T-cell (primary cell): ENCODE data around the gene PTPRC. TPM values are rescaled to one million over a fixed set of nuclear protein-coding genes. Genes with fewer than 3 reads are reported as not detected.

ENCODE experiments used
- ATAC-seq, 4 experiments: fragments of 200-7000 bp in 3 of 4; fragments of 150-1000 bp in 1 of 4; cut with Tn5 transposase; replicated peaks in 1 of 4; 1 replicate in 3 of 4; 2 replicates in 1 of 4; pipeline ENCODE4 v1.10.0; 2021; ENCODE audit warnings: moderate library complexity in 3 of 4, mild to moderate bottlenecking in 2 of 4, moderate number of reproducible peaks in 1 of 4
- CTCF ChIA-PET, 2 donors: fragments of 300-600 bp; sonication (Branson Sonifier 250); formaldehyde crosslinking; loops; one replicate each; lab custom pipeline; 2022; ENCODE audit warnings: antibody characterized with exemption in 2 of 2; lab: Charles Lee
- POLR2A ChIA-PET, 2 donors: fragments of 300-600 bp; sonication (Branson Sonifier 250); formaldehyde crosslinking; loops; one replicate each; lab custom pipeline; 2022; ENCODE audit warnings: antibody characterized with exemption in 2 of 2; lab: Charles Lee
- DNase-seq, 35 experiments: peaks; one replicate each; pipeline versions ENCODE4 v3.0.0 to v3.0.0-alpha.2; 2013 to 2023
- H3K27ac ChIP-seq: one replicate; pipeline ENCODE4 v1.5.1; 2013; ENCODE audit warnings: low read length
- H3K27me3 ChIP-seq, 2 experiments: replicated peaks in 1 of 2; 1 replicate in 1 of 2; 2 replicates in 1 of 2; pipeline versions ENCODE4 v1.6.1 to v1.7.0; 2013; ENCODE audit warnings: low read length in 1 of 2, mixed read lengths in 1 of 2; ENCODE audit not compliant: control insufficient read depth in 2 of 2, insufficient read depth in 2 of 2; ENCODE audit errors: extremely low read depth in 1 of 2
- H3K36me3 ChIP-seq, 2 donors: 1 replicate in 1 of 2; 2 replicates in 1 of 2; pipeline versions ENCODE4 v1.6.1 to v1.7.0; 2013; ENCODE audit warnings: low read length in 1 of 2; ENCODE audit not compliant: control insufficient read depth in 2 of 2, insufficient read depth in 1 of 2; ENCODE audit errors: extremely low read depth in 1 of 2
- H3K4me1 ChIP-seq, 2 experiments: 1 replicate in 1 of 2; 2 replicates in 1 of 2; pipeline versions ENCODE4 v1.6.1 to v1.7.0; 2013; ENCODE audit warnings: low read length in 2 of 2, mixed read lengths in 1 of 2; ENCODE audit not compliant: insufficient read depth in 2 of 2, control insufficient read depth in 1 of 2; ENCODE audit errors: extremely low read depth in 1 of 2
- H3K4me3 ChIP-seq, 2 donors: 1 replicate in 1 of 2; 2 replicates in 1 of 2; pipeline versions ENCODE4 v1.5.1 to v1.7.0; 2013; ENCODE audit warnings: mild to moderate bottlenecking in 2 of 2, low read length in 1 of 2, moderate library complexity in 1 of 2; ENCODE audit not compliant: control insufficient read depth in 1 of 2; ENCODE audit errors: extremely low read depth in 1 of 2
- H3K9me3 ChIP-seq: 2 replicates; pipeline ENCODE4 v1.7.0; 2013
- H3K27ac Mint-ChIP-seq, 2 donors: one replicate each; pipeline ENCODE4 v1.8.0; 2020 to 2021; ENCODE audit warnings: mild to moderate bottlenecking in 2 of 2, mixed read lengths in 2 of 2
- H3K27me3 Mint-ChIP-seq, 2 donors: one replicate each; pipeline ENCODE4 v1.8.0; 2021 to 2022; ENCODE audit warnings: mixed read lengths in 2 of 2
- H3K36me3 Mint-ChIP-seq: one replicate; pipeline ENCODE4 v1.8.0; 2021; ENCODE audit warnings: mixed read lengths
- H3K4me1 Mint-ChIP-seq, 3 donors: one replicate each; pipeline ENCODE4 v1.8.0; 2020 to 2022; ENCODE audit warnings: mixed read lengths in 3 of 3, mild to moderate bottlenecking in 1 of 3
- H3K4me3 Mint-ChIP-seq, 3 donors: one replicate each; pipeline ENCODE4 v1.8.0; 2020 to 2022; ENCODE audit warnings: mild to moderate bottlenecking in 3 of 3, mixed read lengths in 3 of 3, moderate library complexity in 3 of 3
- H3K9me3 Mint-ChIP-seq, 3 donors: one replicate each; pipeline ENCODE4 v1.8.0; 2020 to 2022; ENCODE audit warnings: mixed read lengths in 3 of 3
- WGBS: methylation state at CpG from one replicate; pipeline ENCODE4 v1.1.5; 2013; ENCODE audit warnings: missing lambda C conversion rate; ENCODE audit not compliant: insufficient coverage; 5-methylcytosine and 5-hydroxymethylcytosine counted together
- total RNA-seq, 35 experiments: library from RNA in 6 of 35; stranded (reverse) in 6 of 35; fragments of 120-200 nt in 1 of 35; gene quantifications; one replicate each; pipeline versions ENCODE4 v1.2.1 to v1.2.4 and lab custom pipeline; 2013 to 2026

PTPRC gene
- total RNA-seq, 5 donors from 2014 or later (not counting 1 experiment from before 2014, with no cell fraction given): 674 to 984 (median 781) TPM

DNA sequence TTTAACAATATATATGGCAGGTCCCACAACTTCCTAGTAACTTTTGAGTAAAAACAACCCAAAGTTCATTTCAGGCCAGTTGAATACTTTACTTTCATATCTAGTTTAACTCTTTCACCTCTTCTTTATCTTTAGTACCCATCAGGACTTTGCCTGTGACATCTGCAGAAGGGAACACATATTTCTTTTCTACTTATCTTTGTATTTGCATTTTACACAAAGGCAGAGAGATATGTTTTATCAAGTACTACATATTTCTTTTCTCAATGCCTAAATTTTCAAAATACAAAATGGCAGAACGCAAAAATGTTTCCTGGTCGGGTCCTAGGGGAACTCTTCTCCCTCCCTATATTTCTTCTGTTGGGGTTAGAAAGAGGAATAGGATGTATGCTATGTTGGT, 6.8 kb upstream of the PTPRC start:
- H3K4me1 Mint-ChIP-seq: peaks cover 90 to 98% (median 93%) of the 10 kb centered on the region in 3 donors

GRCh38 chr1:198633675-198634121, 5.1 kb upstream of the PTPRC start:
- Mint-ChIP-seq H3K4me1 (peaks cover 87 to 98% (median 90%) of the 10 kb centered on the region in 3 donors), H3K36me3 (peaks cover 5% of the 10 kb centered on the region), H3K27me3 (no peaks in the 10 kb centered on the region), H3K27ac (peak overlapping the region; percentile 72 to 84), H3K4me3 (peak overlapping the region in 1 of 3 donors; percentile 81), H3K9me3 (peaks cover 0 to 15% (median 8%) of the 10 kb centered on the region in 3 donors)
- CTCF ChIA-PET: interaction anchor here (0.9 to 1.7 kb wide), 5 partner anchors 12 to 111 kb away, joined by 3 to 6 read pairs (median 4); no protein-coding TSS in a partner anchor
- Histone ChIP-seq H3K9me3 (no peaks in the 10 kb centered on the region), H3K27ac (no peak overlapping the region), H3K36me3 (no peaks in the 10 kb centered on the region), H3K4me3 (peak overlapping the region in 1 of 2 donors; percentile 19), H3K27me3 (no peaks in the 10 kb centered on the region), H3K4me1 (peaks cover 42 to 68% of the 10 kb centered on the region in 2 experiments)
- ATAC-seq (peak in 1 of 4 experiments; percentile 47), DNase-seq (peak in 1 of 35 experiments; percentile 53)
- WGBS: 73% methylated on average over 2 of the region's 2 CpGs
- POLR2A ChIA-PET: interaction anchor here in 1 of 2 donors (0.7 kb wide), 1 partner anchor 75 kb away, joined by 6 read pairs; no protein-coding TSS in a partner anchor

More for the DNA sequence above, 6.8 kb upstream of the PTPRC start:
- Histone ChIP-seq H3K9me3 (no peaks in the 10 kb centered on the region), H3K4me1 (peaks cover 47 to 68% of the 10 kb centered on the region in 2 experiments), H3K27ac (peak overlapping the region; percentile 31), H3K4me3 (no peak overlapping the region), H3K36me3 (no peaks in the 10 kb centered on the region), H3K27me3 (no peaks in the 10 kb centered on the region)
- Mint-ChIP-seq H3K27me3 (no peaks in the 10 kb centered on the region), H3K36me3 (peaks cover 5% of the 10 kb centered on the region), H3K9me3 (peaks cover 0 to 15% (median 8%) of the 10 kb centered on the region in 3 donors), H3K4me3 (peak overlapping the region in 1 of 3 donors; percentile 4), H3K27ac (peak overlapping the region; percentile 50 to 74)
- no peak for DNase-seq
- ChIA-PET POLR2A (interaction anchor here in 1 of 2 donors (0.6 kb wide), 1 partner anchor 19 kb away, joined by 3 read pairs; no protein-coding TSS in a partner anchor), CTCF (interaction anchor here (1.2 to 1.9 kb wide), 3 partner anchors 11 to 54 kb away, joined by 4 to 6 read pairs (median 5); no protein-coding TSS in a partner anchor)
- WGBS: no CpG with 5 or more reads among the region's 2 CpGs
- ATAC-seq: no peak

- Mint-ChIP-seq H3K36me3 (peaks cover 11% of the 10 kb centered on the region), H3K27ac (peak overlapping the region; percentile 98), H3K4me1 (peaks cover 69 to 80% (median 71%) of the 10 kb centered on the region in 3 donors), H3K4me3 (peak overlapping the region in 1 of 3 donors; percentile 81), H3K27me3 (no peaks in the 10 kb centered on the region), H3K9me3 (peaks cover 0 to 15% (median 8%) of the 10 kb centered on the region in 3 donors)
- Histone ChIP-seq H3K36me3 (no peaks in the 10 kb centered on the region), H3K27ac (peak overlapping the region; percentile 85), H3K4me1 (peaks cover 34 to 54% of the 10 kb centered on the region in 2 experiments), H3K4me3 (no peak overlapping the region), H3K9me3 (no peaks in the 10 kb centered on the region), H3K27me3 (no peaks in the 10 kb centered on the region)
- DNase-seq (no peak), ATAC-seq (no peak)
- ChIA-PET POLR2A (interaction anchor here (0.5 to 6.8 kb wide), 8 partner anchors 13 to 76 kb away, joined by 3 to 86 read pairs (median 4); no protein-coding TSS in a partner anchor), CTCF (interaction anchor here (0.6 to 2.2 kb wide), 10 partner anchors 12 to 78 kb away, joined by 3 to 12 read pairs (median 6); no protein-coding TSS in a partner anchor)
Measured at GRCh38 chr1:198635964-198636363, 2.9 kb upstream of the PTPRC start.

- Histone ChIP-seq H3K27ac (peak overlapping the region; percentile 85), H3K27me3 (no peaks in the 10 kb centered on the region), H3K4me1 (peaks cover 32 to 51% of the 10 kb centered on the region in 2 experiments), H3K36me3 (peaks cover 0 to 2% of the 10 kb centered on the region in 2 donors), H3K4me3 (no peak overlapping the region), H3K9me3 (no peaks in the 10 kb centered on the region)
- POLR2A ChIA-PET: interaction anchor here (0.5 to 6.8 kb wide), 12 partner anchors 14 to 114 kb away, joined by 3 to 86 read pairs (median 4); no protein-coding TSS in a partner anchor
- Mint-ChIP-seq H3K36me3 (peaks cover 12% of the 10 kb centered on the region), H3K27ac (peak overlapping the region; percentile 98), H3K27me3 (no peaks in the 10 kb centered on the region), H3K9me3 (peaks cover 0 to 15% (median 8%) of the 10 kb centered on the region in 3 donors), H3K4me1 (peaks cover 65 to 75% (median 67%) of the 10 kb centered on the region in 3 donors), H3K4me3 (peak overlapping the region; percentile 11 to 81 (median 41))
- peak in 1 of 35 experiments; percentile 37 for DNase-seq
- CTCF ChIA-PET: interaction anchor here (1.0 to 2.2 kb wide), 10 partner anchors 11 to 78 kb away, joined by 3 to 12 read pairs (median 6); no protein-coding TSS in a partner anchor
- ATAC-seq: no peak
- WGBS: no CpG with 5 or more reads among the region's 2 CpGs
Measured at GRCh38 chr1:198636391-198636790, 2.4 kb upstream of the PTPRC start.

- DNase-seq (no peak), ATAC-seq (no peak)
- Mint-ChIP-seq H3K36me3 (peaks cover 19% of the 10 kb centered on the region), H3K9me3 (peaks cover 0 to 15% (median 8%) of the 10 kb centered on the region in 3 donors), H3K4me3 (peak overlapping the region; percentile 28 to 81 (median 63)), H3K4me1 (peaks cover 57 to 70% (median 59%) of the 10 kb centered on the region in 3 donors), H3K27ac (peak overlapping the region; percentile 98), H3K27me3 (no peaks in the 10 kb centered on the region)
- H3K27ac ChIP-seq: peak overlapping the region; percentile 85
- H3K9me3 ChIP-seq: no peaks in the 10 kb centered on the region
- WGBS: no CpG with 5 or more reads among the region's 2 CpGs
- ChIA-PET CTCF (interaction anchor here (0.5 to 2.2 kb wide), 10 partner anchors 8 to 609 kb away, joined by 3 to 11 read pairs (median 5); no protein-coding TSS in a partner anchor), POLR2A (interaction anchor here (0.6 to 6.8 kb wide), 10 partner anchors 15 to 114 kb away, joined by 3 to 86 read pairs (median 4); no protein-coding TSS in a partner anchor)
- peaks cover 0 to 9% of the 10 kb centered on the region in 2 donors for H3K36me3 ChIP-seq
- no peaks in the 10 kb centered on the region for H3K27me3 ChIP-seq
- no peak overlapping the region for H3K4me3 ChIP-seq
- H3K4me1 ChIP-seq: peaks cover 31 to 44% of the 10 kb centered on the region in 2 experiments
Measured at GRCh38 chr1:198637157-198637556, 1.7 kb upstream of the PTPRC start.

DNA sequence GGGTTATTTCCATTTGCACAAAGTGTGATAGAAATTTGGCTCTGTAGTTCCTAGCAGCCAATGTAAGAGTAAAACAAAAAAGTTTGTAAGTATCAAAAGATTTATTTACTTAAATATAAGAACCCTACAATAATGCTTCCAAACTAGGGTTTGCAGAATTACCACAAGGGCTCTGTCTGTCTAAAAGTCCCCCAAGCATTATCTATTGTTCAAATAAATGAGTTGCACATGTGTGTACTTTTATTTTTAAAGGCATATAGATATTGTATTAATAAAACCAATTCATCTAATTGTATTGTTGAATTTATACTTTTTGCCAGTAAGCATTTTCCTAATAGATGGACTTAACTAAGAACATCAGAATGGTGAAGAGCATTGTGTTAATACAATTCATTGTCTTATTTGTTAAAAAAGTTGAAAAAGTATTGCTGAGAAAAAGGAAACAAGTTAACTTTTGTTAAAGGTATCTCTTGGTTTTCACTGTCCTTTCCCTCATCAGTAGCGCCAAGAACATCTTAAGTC, 863 bp upstream of the PTPRC start:
- Mint-ChIP-seq H3K27ac (peak overlapping the region; percentile 95 to 99), H3K4me1 (peaks cover 55 to 70% (median 62%) of the 10 kb centered on the region in 3 donors), H3K27me3 (no peaks in the 10 kb centered on the region), H3K4me3 (peak overlapping the region; percentile 79 to 98 (median 81)), H3K9me3 (peaks cover 0 to 15% (median 8%) of the 10 kb centered on the region in 3 donors), H3K36me3 (peaks cover 27% of the 10 kb centered on the region)
- ATAC-seq (peak in 1 of 4 experiments; percentile 3), DNase-seq (no peak)
- Histone ChIP-seq H3K4me3 (peak overlapping the region; percentile 51 to 80), H3K4me1 (peaks cover 29 to 40% of the 10 kb centered on the region in 2 experiments), H3K36me3 (peaks cover 0 to 13% of the 10 kb centered on the region in 2 donors), H3K27ac (peak overlapping the region; percentile 85), H3K9me3 (no peaks in the 10 kb centered on the region), H3K27me3 (no peaks in the 10 kb centered on the region)
- WGBS: no CpG with 5 or more reads among the region's 1 CpG
- CTCF ChIA-PET: interaction anchor here (0.6 to 2.2 kb wide), 11 partner anchors 9 to 54 kb away, joined by 3 to 11 read pairs (median 4); no protein-coding TSS in a partner anchor
- POLR2A ChIA-PET: interaction anchor here (0.5 to 6.8 kb wide), 10 partner anchors 14 to 45 kb away, joined by 3 to 86 read pairs (median 4); no protein-coding TSS in a partner anchor
